B cell (primary cell): Measurements from ENCODE around the gene CHMP6. TPM values are rescaled to one million over a fixed set of nuclear protein-coding genes. Genes with fewer than 3 reads are reported as not detected.

ENCODE experiments used
- ATAC-seq: fragments of 200-7000 bp; cut with Tn5 transposase; one replicate; pipeline ENCODE4 v1.10.0; 2021; ENCODE audit warnings: low read depth, mild to moderate bottlenecking, moderate number of reproducible peaks, moderate library complexity
- CTCF ChIA-PET: fragments of 350-600 bp; sonication (Branson Sonifier 250); formaldehyde crosslinking; loops from one replicate; lab custom pipeline; 2021; ENCODE audit warnings: antibody characterized with exemption, inconsistent platforms; lab: Charles Lee
- POLR2A ChIA-PET: fragments of 350-600 bp; sonication (Branson Sonifier 250); formaldehyde crosslinking; loops from one replicate; lab custom pipeline; 2021; ENCODE audit warnings: antibody characterized with exemption; lab: Charles Lee
- DNase-seq: peaks from one replicate; pipeline ENCODE4 v3.0.0; 2013
- H2AFZ ChIP-seq: 2 replicates; pipeline ENCODE4 v1.6.1; 2012; ENCODE audit warnings: mild to moderate bottlenecking, low read depth, low read length; ENCODE audit not compliant: insufficient read depth, poor library complexity, severe bottlenecking
- H3K27ac ChIP-seq, 2 donors: 1 replicate in 1 of 2; 2 replicates in 1 of 2; pipeline ENCODE4 v1.5.1; 2012 to 2013; ENCODE audit warnings: low read length in 2 of 2, mild to moderate bottlenecking in 2 of 2, moderate library complexity in 1 of 2
- H3K27me3 ChIP-seq, 4 experiments: fragments of 200-600 bp in 1 of 4; sonication (generic) in 1 of 4; replicated peaks in 1 of 4; 1 replicate in 2 of 4; 2 replicates in 2 of 4; pipeline versions ENCODE4 v1.6.1 to v1.7.0; 2013 to 2016; ENCODE audit warnings: low read length in 3 of 4, mild to moderate bottlenecking in 2 of 4, mixed read lengths in 1 of 4, moderate library complexity in 1 of 4; ENCODE audit not compliant: insufficient read depth in 4 of 4, control insufficient read depth in 3 of 4; ENCODE audit errors: control extremely low read depth in 1 of 4
- H3K36me3 ChIP-seq, 2 experiments: replicated peaks in 1 of 2; 1 replicate in 1 of 2; 2 replicates in 1 of 2; pipeline versions ENCODE4 v1.6.1 to v1.7.1; 2013; ENCODE audit warnings: low read length in 1 of 2; ENCODE audit not compliant: insufficient read depth in 2 of 2, control insufficient read depth in 1 of 2; ENCODE audit errors: control extremely low read depth in 1 of 2, extremely low read depth in 1 of 2
- H3K4me1 ChIP-seq, 2 donors: fragments of 200-600 bp in 1 of 2; sonication (generic) in 1 of 2; 1 replicate in 1 of 2; 2 replicates in 1 of 2; pipeline versions ENCODE4 v1.5.1 to v1.6.1; 2013 to 2017; ENCODE audit warnings: low read length in 2 of 2; ENCODE audit not compliant: control insufficient read depth in 2 of 2, insufficient read depth in 2 of 2
- H3K4me2 ChIP-seq: replicated peaks from 2 replicates; pipeline ENCODE3; 2012; ENCODE audit warnings: mild to moderate bottlenecking, low read depth, low read length; ENCODE audit not compliant: poor library complexity, severe bottlenecking
- H3K4me3 ChIP-seq, 5 experiments: fragments of 200-600 bp in 1 of 5; sonication (generic) in 1 of 5; 1 replicate in 3 of 5; 2 replicates in 2 of 5; pipeline versions ENCODE4 v1.5.1 to v1.7.0; 2011 to 2016; ENCODE audit warnings: low read length in 4 of 5, mild to moderate bottlenecking in 4 of 5, low read depth in 2 of 5, control low read depth in 1 of 5, moderate library complexity in 1 of 5; ENCODE audit not compliant: insufficient read depth in 1 of 5; ENCODE audit errors: control extremely low read depth in 1 of 5, extremely low read depth in 1 of 5
- H3K79me2 ChIP-seq: fragments of 200-600 bp; sonication (generic); one replicate; pipeline ENCODE4 v1.6.0; 2016; ENCODE audit warnings: low read length; ENCODE audit not compliant: control insufficient read depth, insufficient read depth
- H3K9ac ChIP-seq: fragments of 200-600 bp; sonication (generic); 2 replicates; pipeline ENCODE4 v1.6.1; 2017; ENCODE audit warnings: mild to moderate bottlenecking, low read length, moderate library complexity
- H3K9me3 ChIP-seq, 3 donors: one replicate each; pipeline versions ENCODE4 v1.6.1 to v1.7.1; 2013; ENCODE audit warnings: low read length in 2 of 3; ENCODE audit not compliant: control insufficient read depth in 2 of 3, insufficient read depth in 1 of 3; ENCODE audit errors: control extremely low read depth in 1 of 3
- H4K20me1 ChIP-seq: 2 replicates; pipeline ENCODE4 v1.6.0; 2012; ENCODE audit warnings: mild to moderate bottlenecking, low read length; ENCODE audit not compliant: insufficient read depth, control insufficient read depth, poor library complexity, severe bottlenecking
- H3K27ac Mint-ChIP-seq: one replicate; pipeline ENCODE4 v1.8.0; 2021; ENCODE audit warnings: mixed read lengths
- H3K27me3 Mint-ChIP-seq: one replicate; pipeline ENCODE4 v1.8.0; 2021; ENCODE audit warnings: mixed read lengths
- H3K4me1 Mint-ChIP-seq: one replicate; pipeline ENCODE4 v1.8.0; 2021; ENCODE audit warnings: mixed read lengths
- H3K4me3 Mint-ChIP-seq: one replicate; pipeline ENCODE4 v1.8.0; 2021; ENCODE audit warnings: mixed read lengths
- H3K9me3 Mint-ChIP-seq: one replicate; pipeline ENCODE4 v1.8.0; 2022; ENCODE audit warnings: mixed read lengths; ENCODE audit not compliant: insufficient read depth
- CTCF ChIP-seq: fragments of 200-600 bp; IDR thresholded peaks from one replicate; pipeline ENCODE4 v1.8.0; 2022; ENCODE audit warnings: antibody characterized with exemption, mild to moderate bottlenecking
- EZH2 ChIP-seq: IDR thresholded peaks from 2 replicates; pipeline ENCODE4 v1.6.1; 2012; ENCODE audit warnings: borderline replicate concordance, low read depth, mild to moderate bottlenecking, moderate library complexity, low read length; ENCODE audit not compliant: insufficient read depth, poor library complexity, severe bottlenecking
- WGBS: methylation state at CpG from one replicate; pipeline ENCODE4 v1.1.5; 2013; ENCODE audit warnings: missing lambda C conversion rate; ENCODE audit not compliant: insufficient coverage; 5-methylcytosine and 5-hydroxymethylcytosine counted together
- intact Hi-C: fragments of 100-400 bp; cut with micrococcal nuclease; formaldehyde crosslinking; loops from one replicate; pipeline ENCODE4 v1.10.0; 2022
- polyA plus RNA-seq: library from polyadenylated mRNA; depleted of rRNA; stranded (reverse); fragments of >200 nt; gene quantifications from 2 replicates; pipeline ENCODE4 v1.2.3, GENCODE V29; 2012
- total RNA-seq, 2 donors: library from RNA; stranded (reverse); fragments of 120-200 nt in 1 of 2; gene quantifications; 1 replicate in 1 of 2; 2 replicates in 1 of 2; pipeline versions ENCODE4 v1.2.3 to v1.2.4, GENCODE V29; 2013 to 2022

CHMP6 gene
- total and polyA plus RNA-seq, 2 donors (not counting 1 experiment from before 2014, with no cell fraction given), result 21.2 to 46.2 TPM

GRCh38 chr17:81026266-81027036, 34.8 kb downstream of the CHMP6 start:
- Histone ChIP-seq H3K79me2 (no peaks in the 10 kb centered on the region), H3K27ac (no peak overlapping the region), H3K9ac (no peak overlapping the region), H3K4me1 (peaks cover 0 to 7% of the 10 kb centered on the region in 2 donors), H3K4me3 (no peak overlapping the region), H2AFZ (no peak overlapping the region), H3K36me3 (no peaks in the 10 kb centered on the region), H3K9me3 (peaks cover 0 to 24% (median 3%) of the 10 kb centered on the region in 3 donors), H4K20me1 (no peaks in the 10 kb centered on the region), H3K4me2 (no peak overlapping the region), H3K27me3 (peaks cover 0 to 27% (median 2%) of the 10 kb centered on the region in 4 experiments)
- no peak overlapping the region for H3K4me3 Mint-ChIP-seq
- ChIA-PET CTCF (interaction anchor here (1.2 kb wide), 1 partner anchor 23 kb away, joined by 3 read pairs; no protein-coding TSS in a partner anchor), POLR2A (no interaction called here)
- DNase-seq, result peak; percentile 7
- intact Hi-C loops, result no loop called here
- peaks cover 27% of the 10 kb centered on the region for H3K27me3 Mint-ChIP-seq
- ATAC-seq, result no peak
- peaks cover 4% of the 10 kb centered on the region for H3K4me1 Mint-ChIP-seq
- 93% methylated on average over 27 of the region's 31 CpGs for WGBS
- H3K9me3 Mint-ChIP-seq, result no peaks in the 10 kb centered on the region
- no peak for TF ChIP-seq CTCF
- TF ChIP-seq EZH2, result no peak
- no peak overlapping the region for H3K27ac Mint-ChIP-seq

GRCh38 chr17:81027038-81027437, 35.4 kb downstream of the CHMP6 start:
- H2AFZ ChIP-seq, result no peak overlapping the region
- TF ChIP-seq EZH2 (no peak), CTCF (no peak)
- 97% methylated on average over 14 of the region's 15 CpGs for WGBS
- no peak overlapping the region for H3K27ac Mint-ChIP-seq
- POLR2A ChIA-PET, result no interaction called here
- no peak overlapping the region for H3K4me2 ChIP-seq
- intact Hi-C loops, result no loop called here
- H3K9ac ChIP-seq, result no peak overlapping the region
- H3K27me3 Mint-ChIP-seq, result peaks cover 30% of the 10 kb centered on the region
- no peaks in the 10 kb centered on the region for H3K36me3 ChIP-seq
- peaks cover 0 to 32% (median 2%) of the 10 kb centered on the region in 4 experiments for H3K27me3 ChIP-seq
- CTCF ChIA-PET, result no interaction called here
- ATAC-seq (no peak), DNase-seq (no peak)
- H3K4me1 Mint-ChIP-seq, result peaks cover 4% of the 10 kb centered on the region
- H3K9me3 Mint-ChIP-seq, result no peaks in the 10 kb centered on the region
- H3K79me2 ChIP-seq, result no peaks in the 10 kb centered on the region
- H3K4me1 ChIP-seq, result peaks cover 0 to 7% of the 10 kb centered on the region in 2 donors
- no peak overlapping the region for H3K27ac ChIP-seq
- H4K20me1 ChIP-seq, result no peaks in the 10 kb centered on the region
- H3K9me3 ChIP-seq, result peaks cover 0 to 24% (median 3%) of the 10 kb centered on the region in 3 donors
- H3K4me3 ChIP-seq, result no peak overlapping the region
- no peak overlapping the region for H3K4me3 Mint-ChIP-seq
